Brain microvascular endothelial cell (primary cell): ENCODE measurements around the gene CDK19.

Source experiments
- DNase-seq: peaks from one replicate; pipeline ENCODE4 v3.0.0-alpha.2; 2020
- H3K27ac ChIP-seq: fragments of 250-450 bp; sonication (Bioruptor Pico); 2 replicates; pipeline ENCODE4 v1.5.1; 2020; ENCODE audit warnings: mild to moderate bottlenecking, moderate library complexity
- H3K27me3 ChIP-seq: fragments of 250-450 bp; sonication (Bioruptor Pico); replicated peaks from 2 replicates; pipeline ENCODE4 v1.5.1; 2020; ENCODE audit warnings: mild to moderate bottlenecking
- H3K36me3 ChIP-seq: fragments of 250-450 bp; sonication (Bioruptor Pico); replicated peaks from 2 replicates; pipeline ENCODE4 v1.5.1; 2020; ENCODE audit warnings: mild to moderate bottlenecking
- H3K4me3 ChIP-seq: 2 replicates; pipeline ENCODE4 v1.5.1; 2011; ENCODE audit warnings: low read depth, mild to moderate bottlenecking, control low read depth, low read length, moderate library complexity
- CTCF ChIP-seq: IDR thresholded peaks from 2 replicates; pipeline ENCODE4 v1.5.1; 2011; ENCODE audit warnings: low read depth, mild to moderate bottlenecking, moderate library complexity, low read length, control low read depth, inconsistent platforms; ENCODE audit errors: missing control alignments
- in situ Hi-C: cut with HindIII; loops from 2 replicates; pipeline ENCODE4 v1.10.0; 2017; ENCODE audit warnings: low sequenced_read_pairs, low pct_ligation_motif_present

CDK19 gene

GRCh38 chr6:110653381-110653780 lies 161.9 kb downstream of the CDK19 start:
- DNase-seq = no peak
- no peak overlapping the region for H3K27ac ChIP-seq
- in situ Hi-C loops = no loop called here
- H3K27me3 ChIP-seq = no peaks in the 10 kb centered on the region
- H3K4me3 ChIP-seq = no peak overlapping the region
- no peaks in the 10 kb centered on the region for H3K36me3 ChIP-seq
- TF ChIP-seq CTCF = no peak

- Histone ChIP-seq H3K27me3 (no peaks in the 10 kb centered on the region), H3K4me3 (no peak overlapping the region), H3K36me3 (no peaks in the 10 kb centered on the region), H3K27ac (no peak overlapping the region)
- in situ Hi-C loops = no loop called here
- no peak for TF ChIP-seq CTCF
- DNase-seq = no peak
Measured at GRCh38 chr6:110652520-110652919, 162.7 kb downstream of the CDK19 start.

GRCh38 chr6:110650755-110651154 lies 164.5 kb downstream of the CDK19 start:
- in situ Hi-C loops = no loop called here
- Histone ChIP-seq H3K27ac (no peak overlapping the region), H3K4me3 (no peak overlapping the region), H3K36me3 (no peaks in the 10 kb centered on the region), H3K27me3 (no peaks in the 10 kb centered on the region)
- no peak for DNase-seq
- no peak for TF ChIP-seq CTCF

GRCh38 chr6:110649704-110650103 lies 165.6 kb downstream of the CDK19 start:
- in situ Hi-C loops = no loop called here
- DNase-seq = no peak
- no peak overlapping the region for H3K27ac ChIP-seq
- no peak for TF ChIP-seq CTCF
- no peak overlapping the region for H3K4me3 ChIP-seq
- no peaks in the 10 kb centered on the region for H3K36me3 ChIP-seq
- no peaks in the 10 kb centered on the region for H3K27me3 ChIP-seq

GRCh38 chr6:110646951-110647910 lies 168.0 kb downstream of the CDK19 start:
- peak; percentile 70 for TF ChIP-seq CTCF
- H3K27ac ChIP-seq = no peak overlapping the region
- H3K36me3 ChIP-seq = no peaks in the 10 kb centered on the region
- DNase-seq = no peak
- no peak overlapping the region for H3K4me3 ChIP-seq
- H3K27me3 ChIP-seq = no peaks in the 10 kb centered on the region
- in situ Hi-C loops = no loop called here

- no peak for DNase-seq
- H3K4me3 ChIP-seq = no peak overlapping the region
- no peak overlapping the region for H3K27ac ChIP-seq
- no peaks in the 10 kb centered on the region for H3K27me3 ChIP-seq
- TF ChIP-seq CTCF = no peak
- in situ Hi-C loops = no loop called here
- H3K36me3 ChIP-seq = no peaks in the 10 kb centered on the region
Measured at GRCh38 chr6:110646419-110646698, 168.9 kb downstream of the CDK19 start.
